GM23338 (cell line): Measurements from ENCODE around the gene SPEM2. TPM values are rescaled to one million over a fixed set of nuclear protein-coding genes. Genes with fewer than 3 reads are reported as not detected.

Experiments
- ATAC-seq: fragments of 200-7000 bp; cut with Tn5 transposase; 3 replicates; pipeline ENCODE4 v1.9.1; 2020
- DNase-seq: peaks from one replicate; pipeline ENCODE4 v3.0.0-alpha.2; 2015; ENCODE audit warnings: low spot score
- H2AFZ ChIP-seq: fragments of 200-600 bp; sonication (generic); 2 replicates; pipeline ENCODE4 v1.8.0; 2016; ENCODE audit warnings: antibody characterized with exemption, mild to moderate bottlenecking, moderate library complexity
- H3F3A ChIP-seq: fragments of 200-600 bp; sonication (generic); replicated peaks from 2 replicates; pipeline ENCODE4 v1.8.0; 2017; ENCODE audit warnings: antibody characterized with exemption, mixed run types, low read depth
- H3K27ac ChIP-seq: fragments of 200-600 bp; sonication (generic); 2 replicates; pipeline ENCODE4 v1.6.1; 2016; ENCODE audit warnings: low read depth
- H3K27me3 ChIP-seq: fragments of 200-600 bp; sonication (generic); 2 replicates; pipeline ENCODE4 v1.8.0; 2016; ENCODE audit warnings: mild to moderate bottlenecking, mixed run types, moderate library complexity; ENCODE audit not compliant: insufficient read depth
- H3K36me3 ChIP-seq: fragments of 200-600 bp; sonication (generic); 2 replicates; pipeline ENCODE4 v1.8.0; 2016; ENCODE audit warnings: mild to moderate bottlenecking; ENCODE audit not compliant: insufficient read depth
- H3K4me1 ChIP-seq: fragments of 200-600 bp; sonication (generic); 2 replicates; pipeline ENCODE4 v1.8.0; 2016; ENCODE audit warnings: mild to moderate bottlenecking, moderate library complexity; ENCODE audit not compliant: insufficient read depth
- H3K4me2 ChIP-seq: fragments of 200-600 bp; sonication (generic); 2 replicates; pipeline ENCODE4 v1.7.1; 2017; ENCODE audit warnings: mixed run types
- H3K4me3 ChIP-seq: fragments of 200-600 bp; sonication (generic); 2 replicates; pipeline ENCODE4 v1.6.1; 2016; ENCODE audit warnings: mixed run types
- H3K79me2 ChIP-seq: fragments of 200-600 bp; sonication (generic); replicated peaks from 2 replicates; pipeline ENCODE4 v1.8.0; 2017; ENCODE audit warnings: mild to moderate bottlenecking; ENCODE audit not compliant: insufficient read depth
- H3K9me2 ChIP-seq: fragments of 200-600 bp; sonication (generic); 2 replicates; pipeline ENCODE4 v1.8.0; 2017; ENCODE audit not compliant: insufficient read depth
- H4K20me1 ChIP-seq: fragments of 200-600 bp; sonication (generic); replicated peaks from 2 replicates; pipeline ENCODE4 v1.8.0; 2017; ENCODE audit warnings: mild to moderate bottlenecking; ENCODE audit not compliant: insufficient read depth
- H3K27ac Mint-ChIP-seq: 2 replicates; pipeline ENCODE4 v1.8.0; 2020; ENCODE audit warnings: inconsistent platforms, mild to moderate bottlenecking, moderate library complexity, mixed read lengths
- H3K27me3 Mint-ChIP-seq: 3 replicates; pipeline ENCODE4 v1.8.0; 2022; ENCODE audit warnings: low read depth, mild to moderate bottlenecking, moderate library complexity, mixed read lengths, inconsistent platforms; ENCODE audit not compliant: insufficient read depth, poor library complexity
- H3K36me3 Mint-ChIP-seq: 3 replicates; pipeline ENCODE4 v1.8.0; 2021; ENCODE audit warnings: low read depth, mild to moderate bottlenecking, inconsistent platforms, moderate library complexity, mixed read lengths
- H3K4me1 Mint-ChIP-seq: 3 replicates; pipeline ENCODE4 v1.8.0; 2020; ENCODE audit warnings: mild to moderate bottlenecking, inconsistent platforms, mixed read lengths
- H3K4me3 Mint-ChIP-seq: 3 replicates; pipeline ENCODE4 v1.8.0; 2021; ENCODE audit warnings: moderate library complexity, mild to moderate bottlenecking, inconsistent platforms, mixed read lengths
- H3K9me3 Mint-ChIP-seq: 3 replicates; pipeline ENCODE4 v1.8.0; 2020; ENCODE audit warnings: moderate library complexity, mild to moderate bottlenecking, inconsistent platforms, mixed read lengths
- CREB1 ChIP-seq: fragments of 250-450 bp; sonication (Bioruptor Pico); IDR thresholded peaks from 2 replicates; pipeline ENCODE4 v1.5.0; 2020; ENCODE audit warnings: low read depth, mild to moderate bottlenecking, moderate library complexity
- CTCF ChIP-seq, 2 experiments: fragments of 200-600 bp in 1 of 2; sonication (generic) in 1 of 2; conservative IDR thresholded peaks; 2 replicates each; pipeline versions ENCODE4 v1.5.1 to v1.6.1; 2016 to 2017; ENCODE audit warnings: antibody characterized with exemption in 2 of 2, low read depth in 2 of 2, mild to moderate bottlenecking in 2 of 2, moderate library complexity in 1 of 2
- ETS1 ChIP-seq: IDR thresholded peaks from 2 replicates; pipeline ENCODE4 v1.6.1; 2016; ENCODE audit warnings: antibody characterized with exemption
- EZH2 ChIP-seq: fragments of 200-600 bp; sonication (generic); IDR thresholded peaks from one replicate; pipeline ENCODE4 v1.8.0; 2017; ENCODE audit warnings: antibody characterized with exemption, mild to moderate bottlenecking, low read depth; ENCODE audit not compliant: unreplicated experiment
- EZH2phosphoT487 ChIP-seq: fragments of 200-600 bp; sonication (generic); IDR thresholded peaks from one replicate; pipeline ENCODE4 v1.8.1; 2018; ENCODE audit warnings: antibody characterized with exemption; ENCODE audit not compliant: unreplicated experiment
- JUNB ChIP-seq: IDR thresholded peaks from one replicate; pipeline ENCODE4 v1.6.1; 2016; ENCODE audit warnings: antibody characterized with exemption; ENCODE audit not compliant: unreplicated experiment
- STAT1 ChIP-seq: IDR thresholded peaks from one replicate; pipeline ENCODE4 v1.6.1; 2016; ENCODE audit warnings: antibody characterized with exemption; ENCODE audit not compliant: unreplicated experiment
- ZNF114 ChIP-seq: fragments of 250-450 bp; sonication (Bioruptor Pico); IDR thresholded peaks from 2 replicates; pipeline ENCODE4 v1.5.0; 2020; ENCODE audit warnings: mild to moderate bottlenecking, moderate library complexity
- ZNF462 ChIP-seq: fragments of 250-450 bp; sonication (Bioruptor Pico); IDR thresholded peaks from 2 replicates; pipeline ENCODE4 v1.5.0; 2020; ENCODE audit warnings: mild to moderate bottlenecking, moderate library complexity
- polyA plus RNA-seq: library from polyadenylated mRNA; unstranded; fragments of >200 nt; fragmentation: Nextera tagmentation; extraction: Ambion mirVana; gene quantifications from 2 replicates; pipeline ENCODE4 v1.2.1, GENCODE V29; 2016
- total RNA-seq: library from RNA; depleted of rRNA; stranded (reverse); fragments of >200 nt; shearing (Covaris generic); gene quantifications from 2 replicates; pipeline ENCODE4 v1.2.3, GENCODE V29; 2014

The SPEM2 gene
- total and polyA plus RNA-seq, 2 experiments from 2014 or later, result not detected

GRCh38 chr17:7410634-7411426 lies 14.6 kb upstream of the SPEM2 start:
- Mint-ChIP-seq H3K4me1 (peaks cover 33% of the 10 kb centered on the region), H3K27ac (no peak overlapping the region; the same call in 1 of the 2 replicates), H3K27me3 (peaks cover 16% of the 10 kb centered on the region), H3K9me3 (no peaks in the 10 kb centered on the region), H3K4me3 (no peak overlapping the region), H3K36me3 (peaks cover 28% of the 10 kb centered on the region)
- no peak overlapping the region for H3K4me2 ChIP-seq
- H3K79me2 ChIP-seq, result peaks cover 5% of the 10 kb centered on the region; the same call in 1 of the 2 replicates
- H3K27me3 ChIP-seq, result no peaks in the 10 kb centered on the region
- no peak overlapping the region for H3K27ac ChIP-seq
- H3F3A ChIP-seq, result peaks cover 10% of the 10 kb centered on the region
- no peaks in the 10 kb centered on the region for H3K9me2 ChIP-seq
- H2AFZ ChIP-seq, result no peak overlapping the region
- DNase-seq, result no peak
- TF ChIP-seq EZH2 (no peak), EZH2phosphoT487 (no peak), CREB1 (CRISPR knock-in tag) (no peak), ZNF462 (CRISPR knock-in tag) (no peak), STAT1 (no peak), ETS1 (no peak), JUNB (no peak), ZNF114 (CRISPR knock-in tag) (no peak), CTCF (conservative IDR thresholded peaks at IDR 0.05; ENCODE audit: low read depth in 2 of 2) (no peak)
- no peak overlapping the region for H3K4me3 ChIP-seq
- no peak for ATAC-seq
- peaks cover 19% of the 10 kb centered on the region for H3K4me1 ChIP-seq
- no peaks in the 10 kb centered on the region; the same call in 1 of the 2 replicates for H4K20me1 ChIP-seq
- no peaks in the 10 kb centered on the region; the same call in 1 of the 2 replicates for H3K36me3 ChIP-seq
